ENCODE results near the gene ROR2.

DNA sequence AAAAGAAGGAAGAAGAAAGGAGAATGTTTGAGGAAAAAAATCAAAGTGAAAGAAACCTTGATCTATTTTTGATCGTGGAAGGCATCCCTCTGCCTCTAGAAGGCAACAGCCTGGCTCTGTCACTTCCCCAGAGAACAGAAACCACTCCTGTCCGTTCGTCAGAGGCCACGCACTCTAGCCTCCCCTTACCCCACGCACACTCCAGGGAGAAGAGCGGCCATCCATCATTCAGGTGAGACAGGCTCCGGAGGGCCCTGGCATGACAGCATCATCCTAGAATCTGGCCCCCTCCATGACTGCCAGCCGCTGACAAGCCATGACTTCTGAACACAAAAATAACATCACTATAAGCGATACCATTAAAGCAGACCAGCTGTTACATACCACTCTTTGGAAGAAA, 135.8 kb downstream of the ROR2 start:
- no peak for TF ChIP-seq TAF1 (IDR thresholded peaks at IDR 0.05; ENCODE audit: borderline replicate concordance, low read depth, low read length)
- no peak for TF ChIP-seq POLR2A (IDR thresholded peaks at IDR 0.05; ENCODE audit: low read depth, low read length)

Data from GM12892 (cell line).